Measurements from ENCODE around the gene CCL28. TPM values are rescaled to one million over a fixed set of nuclear protein-coding genes. Genes with fewer than 3 reads are reported as not detected.
"Not testable (repeated sequence)": the region's sequence is repeated elsewhere in the genome, so short reads cannot be mapped to it uniquely, and the experiment has no call there.

The CCL28 gene
- total RNA-seq (1.4 TPM), polyA plus RNA-seq (0.68 TPM)

- no peak within 1 kb of the TSS for H3K4me3 ChIP-seq (ENCODE audit: low read depth, low read length)
- no peaks in the 10 kb centered on the region for H3K36me3 ChIP-seq (ENCODE audit: insufficient read depth)
- no peaks in the 10 kb centered on the region for H3K4me1 ChIP-seq (ENCODE audit: insufficient read depth)
- WGBS, result 74% methylated on average over 6 of the region's 6 CpGs
- no peak for DNase-seq (ENCODE audit: extremely low spot score)
- no peak within 1 kb of the TSS for H3K27ac ChIP-seq (ENCODE audit: low read depth)
Observed at GRCh38 chr5:43412156-43412555, at the start of gene CCL28. Gene CCL28 (minus strand): TSS chr5:43412391. CDS start chr5:43412316, 75 bp downstream.

GRCh38 chr5:43461066-43461465 is 48.9 kb upstream of the CCL28 start:
- H3K27ac ChIP-seq (ENCODE audit: low read depth), result no peak overlapping the region
- no peak overlapping the region for H3K4me3 ChIP-seq (ENCODE audit: low read depth, low read length)
- 100% methylated on average over 1 of the region's 1 CpG for WGBS
- no peak for DNase-seq (ENCODE audit: extremely low spot score)
- no peaks in the 10 kb centered on the region for H3K4me1 ChIP-seq (ENCODE audit: insufficient read depth)
- no peaks in the 10 kb centered on the region for H3K36me3 ChIP-seq (ENCODE audit: insufficient read depth)

- Histone ChIP-seq H3K27ac (ENCODE audit: low read depth) (no peak overlapping the region), H3K36me3 (ENCODE audit: insufficient read depth) (no peaks in the 10 kb centered on the region), H3K4me3 (ENCODE audit: low read depth, low read length) (no peak overlapping the region), H3K4me1 (ENCODE audit: insufficient read depth) (no peaks in the 10 kb centered on the region)
- 94% methylated on average over 3 of the region's 3 CpGs for WGBS
- no peak for DNase-seq (ENCODE audit: extremely low spot score)
Observed at GRCh38 chr5:43456556-43456955, 44.4 kb upstream of the CCL28 start.

- not testable (repeated sequence) for H3K4me1 ChIP-seq (ENCODE audit: insufficient read depth); H3K36me3 ChIP-seq (ENCODE audit: insufficient read depth); DNase-seq (ENCODE audit: extremely low spot score); H3K27ac ChIP-seq (ENCODE audit: low read depth); H3K4me3 ChIP-seq (ENCODE audit: low read depth, low read length)
Observed at GRCh38 chr5:43441575-43441974, 29.4 kb upstream of the CCL28 start.

- no peak overlapping the region for H3K27ac ChIP-seq (ENCODE audit: low read depth)
- WGBS, result 94% methylated on average over 3 of the region's 3 CpGs
- no peaks in the 10 kb centered on the region for H3K36me3 ChIP-seq (ENCODE audit: insufficient read depth)
- H3K4me1 ChIP-seq (ENCODE audit: insufficient read depth), result no peaks in the 10 kb centered on the region
- no peak overlapping the region for H3K4me3 ChIP-seq (ENCODE audit: low read depth, low read length)
- DNase-seq (ENCODE audit: extremely low spot score), result no peak
Observed at GRCh38 chr5:43437062-43437660, 25.0 kb upstream of the CCL28 start.

GRCh38 chr5:43433382-43433781 is 21.2 kb upstream of the CCL28 start:
- no peak for DNase-seq (ENCODE audit: extremely low spot score)
- H3K4me3 ChIP-seq (ENCODE audit: low read depth, low read length), result no peak overlapping the region
- 67% methylated on average over 4 of the region's 4 CpGs for WGBS
- H3K4me1 ChIP-seq (ENCODE audit: insufficient read depth), result no peaks in the 10 kb centered on the region
- no peak overlapping the region for H3K27ac ChIP-seq (ENCODE audit: low read depth)
- no peaks in the 10 kb centered on the region for H3K36me3 ChIP-seq (ENCODE audit: insufficient read depth)

- no peaks in the 10 kb centered on the region for H3K4me1 ChIP-seq (ENCODE audit: insufficient read depth)
- DNase-seq (ENCODE audit: extremely low spot score), result no peak
- no peak overlapping the region for H3K4me3 ChIP-seq (ENCODE audit: low read depth, low read length)
- 51% methylated on average over 3 of the region's 3 CpGs for WGBS
- no peaks in the 10 kb centered on the region for H3K36me3 ChIP-seq (ENCODE audit: insufficient read depth)
- no peak overlapping the region for H3K27ac ChIP-seq (ENCODE audit: low read depth)
Observed at GRCh38 chr5:43432486-43433375, 20.5 kb upstream of the CCL28 start.

- H3K4me1 ChIP-seq (ENCODE audit: insufficient read depth), result no peaks in the 10 kb centered on the region
- H3K36me3 ChIP-seq (ENCODE audit: insufficient read depth), result no peaks in the 10 kb centered on the region
- H3K27ac ChIP-seq (ENCODE audit: low read depth), result no peak overlapping the region
- no peak overlapping the region for H3K4me3 ChIP-seq (ENCODE audit: low read depth, low read length)
- no peak for DNase-seq (ENCODE audit: extremely low spot score)
- 87% methylated on average over 2 of the region's 2 CpGs for WGBS
Observed at GRCh38 chr5:43429706-43430105, 17.5 kb upstream of the CCL28 start.

- Histone ChIP-seq H3K36me3 (ENCODE audit: insufficient read depth) (no peaks in the 10 kb centered on the region), H3K27ac (ENCODE audit: low read depth) (no peak overlapping the region), H3K4me3 (ENCODE audit: low read depth, low read length) (no peak overlapping the region), H3K4me1 (ENCODE audit: insufficient read depth) (no peaks in the 10 kb centered on the region)
- 87% methylated on average over 7 of the region's 7 CpGs for whole genome bisulfite sequencing
- DNase-seq (ENCODE audit: extremely low spot score), result no peak
Observed at GRCh38 chr5:43429016-43429415, 16.8 kb upstream of the CCL28 start.

- H3K4me1 ChIP-seq (ENCODE audit: insufficient read depth), result no peaks in the 10 kb centered on the region
- WGBS, result 78% methylated on average over 4 of the region's 4 CpGs
- no peaks in the 10 kb centered on the region for H3K36me3 ChIP-seq (ENCODE audit: insufficient read depth)
- no peak overlapping the region for H3K27ac ChIP-seq (ENCODE audit: low read depth)
- no peak overlapping the region for H3K4me3 ChIP-seq (ENCODE audit: low read depth, low read length)
- DNase-seq (ENCODE audit: extremely low spot score), result no peak
Observed at GRCh38 chr5:43427306-43427705, 15.1 kb upstream of the CCL28 start.

GRCh38 chr5:43425983-43426382 is 13.8 kb upstream of the CCL28 start:
- DNase-seq (ENCODE audit: extremely low spot score), result no peak
- no peak overlapping the region for H3K27ac ChIP-seq (ENCODE audit: low read depth)
- no peaks in the 10 kb centered on the region for H3K36me3 ChIP-seq (ENCODE audit: insufficient read depth)
- no peaks in the 10 kb centered on the region for H3K4me1 ChIP-seq (ENCODE audit: insufficient read depth)
- no peak overlapping the region for H3K4me3 ChIP-seq (ENCODE audit: low read depth, low read length)
- WGBS, result 72% methylated on average over 2 of the region's 2 CpGs

- not testable (repeated sequence) for H3K36me3 ChIP-seq (ENCODE audit: insufficient read depth); H3K27ac ChIP-seq (ENCODE audit: low read depth); H3K4me3 ChIP-seq (ENCODE audit: low read depth, low read length); DNase-seq (ENCODE audit: extremely low spot score); H3K4me1 ChIP-seq (ENCODE audit: insufficient read depth)
- 83% methylated on average over 6 of the region's 6 CpGs for WGBS
Observed at GRCh38 chr5:43423086-43423485, 10.9 kb upstream of the CCL28 start.

GRCh38 chr5:43422143-43422542 is 10.0 kb upstream of the CCL28 start:
- H3K4me1 ChIP-seq (ENCODE audit: insufficient read depth), result no peaks in the 10 kb centered on the region
- no peak for DNase-seq (ENCODE audit: extremely low spot score)
- WGBS, result 34% methylated on average over 2 of the region's 2 CpGs
- H3K36me3 ChIP-seq (ENCODE audit: insufficient read depth), result no peaks in the 10 kb centered on the region
- no peak overlapping the region for H3K4me3 ChIP-seq (ENCODE audit: low read depth, low read length)
- H3K27ac ChIP-seq (ENCODE audit: low read depth), result no peak overlapping the region

- H3K27ac ChIP-seq (ENCODE audit: low read depth), result no peak overlapping the region
- DNase-seq (ENCODE audit: extremely low spot score), result no peak
- no peaks in the 10 kb centered on the region for H3K36me3 ChIP-seq (ENCODE audit: insufficient read depth)
- H3K4me1 ChIP-seq (ENCODE audit: insufficient read depth), result no peaks in the 10 kb centered on the region
- 89% methylated on average over 7 of the region's 7 CpGs for WGBS
- no peak overlapping the region for H3K4me3 ChIP-seq (ENCODE audit: low read depth, low read length)
Observed at GRCh38 chr5:43421450-43422133, 9.4 kb upstream of the CCL28 start.
